NCI-H2107 treated with DMSO at 0.1 percent for 48 hours (cell line): ENCODE results near the gene MT3.

ENCODE experiments used
- DNase-seq: peaks from one replicate; lab custom pipeline; 2025; ENCODE audit not compliant: unreplicated experiment; lab: John Stamatoyannopoulos, UW

Gene MT3

DNA sequence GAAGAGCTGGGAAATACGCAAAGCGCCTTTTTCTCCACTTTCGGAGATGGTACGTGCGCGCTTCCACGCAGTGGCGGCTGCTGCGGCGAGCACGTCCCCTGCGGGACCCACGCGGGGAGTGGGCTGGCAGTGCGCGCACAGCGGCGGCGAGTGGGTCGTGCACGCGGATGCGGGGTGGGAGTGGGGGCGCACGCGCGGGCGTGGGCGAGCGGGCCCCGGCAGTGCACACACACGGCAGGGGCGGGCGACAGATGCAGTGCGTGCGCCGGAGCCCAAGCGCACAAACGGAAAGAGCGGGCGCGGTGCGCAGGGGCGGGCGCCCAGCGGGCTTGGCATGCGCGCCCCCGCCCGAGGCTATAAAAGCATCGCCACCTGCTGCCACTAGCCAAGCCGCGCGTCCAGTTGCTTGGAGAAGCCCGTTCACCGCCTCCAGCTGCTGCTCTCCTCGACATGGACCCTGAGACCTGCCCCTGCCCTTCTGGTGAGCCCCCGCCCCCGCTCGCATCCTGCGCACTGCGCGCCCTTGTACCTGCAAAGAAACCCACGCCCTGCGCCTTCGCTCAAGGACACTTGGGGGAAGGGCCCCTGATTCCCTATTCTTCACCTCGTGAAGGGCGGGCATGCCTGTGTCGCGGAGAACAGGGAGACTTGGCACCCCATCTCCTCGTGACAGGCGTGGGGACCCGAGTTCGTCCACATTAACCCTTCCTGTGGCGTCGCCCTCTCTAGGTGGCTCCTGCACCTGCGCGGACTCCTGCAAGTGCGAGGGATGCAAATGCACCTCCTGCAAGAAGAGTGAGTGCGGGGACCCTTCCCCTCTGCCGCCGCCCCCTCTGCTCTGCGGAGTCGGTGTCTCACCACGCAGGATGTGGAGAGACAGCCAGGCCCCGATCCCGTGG, at the start of gene MT3:
MT3 (plus strand) TSS at position 388 of the 899 bp plus-strand sequence; CDS start at position 451, 63 bp downstream.
- DNase-seq = peak; percentile 14

GRCh38 chr16:56539656-56540055, 49.7 kb upstream of the MT3 start:
- no peak for DNase-seq

DNA sequence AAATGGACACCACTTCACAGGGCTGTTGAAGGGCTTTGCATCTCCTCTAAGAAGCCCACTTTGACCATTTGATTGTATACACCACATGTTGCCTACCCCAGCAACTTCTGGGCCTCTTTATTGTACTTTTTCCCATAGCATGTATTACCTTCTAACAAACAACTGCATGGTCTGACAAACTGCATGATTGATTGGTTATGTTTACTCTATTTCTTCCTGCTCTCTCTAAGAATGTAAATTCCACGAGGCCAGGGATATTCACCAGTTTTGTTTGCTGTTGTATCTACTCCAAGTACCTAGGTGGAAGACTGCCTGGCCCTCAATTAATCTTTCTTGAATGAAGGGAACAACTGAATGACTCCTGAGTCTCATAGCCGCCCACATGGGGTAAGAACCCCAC, 47.3 kb upstream of the MT3 start:
- no peak for DNase-seq

GRCh38 chr16:56547120-56547948, 42.0 kb upstream of the MT3 start:
- DNase-seq = no peak

DNA sequence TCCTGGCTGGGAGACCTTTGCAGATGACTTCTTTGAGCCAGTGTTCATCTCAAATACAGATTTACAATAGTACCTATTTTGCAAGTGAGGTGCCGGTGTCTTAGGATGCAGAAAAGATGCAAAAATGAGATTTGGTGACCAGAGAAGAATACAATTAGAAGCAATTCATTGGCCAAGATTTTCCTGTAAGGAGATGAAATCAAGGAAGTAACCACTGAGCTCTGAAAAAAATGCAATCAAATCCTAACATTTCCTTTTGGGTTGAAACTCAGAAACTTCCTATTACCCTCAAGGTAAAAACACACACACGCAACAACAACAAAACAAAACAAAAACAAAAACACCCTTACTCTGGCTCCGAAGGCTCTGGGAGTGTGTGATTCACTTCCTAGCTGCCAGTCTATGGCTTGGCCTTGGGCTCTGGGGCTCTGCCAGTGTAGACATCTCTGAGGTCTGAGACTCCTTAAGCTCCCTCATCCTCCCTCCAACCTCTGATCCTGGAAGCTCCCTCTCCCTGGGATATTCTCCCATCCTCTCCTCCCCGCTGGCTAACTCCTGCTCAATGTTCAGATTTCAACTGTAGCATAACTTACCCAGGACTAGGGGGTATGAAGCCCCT, 41.3 kb upstream of the MT3 start:
- DNase-seq = no peak

DNA sequence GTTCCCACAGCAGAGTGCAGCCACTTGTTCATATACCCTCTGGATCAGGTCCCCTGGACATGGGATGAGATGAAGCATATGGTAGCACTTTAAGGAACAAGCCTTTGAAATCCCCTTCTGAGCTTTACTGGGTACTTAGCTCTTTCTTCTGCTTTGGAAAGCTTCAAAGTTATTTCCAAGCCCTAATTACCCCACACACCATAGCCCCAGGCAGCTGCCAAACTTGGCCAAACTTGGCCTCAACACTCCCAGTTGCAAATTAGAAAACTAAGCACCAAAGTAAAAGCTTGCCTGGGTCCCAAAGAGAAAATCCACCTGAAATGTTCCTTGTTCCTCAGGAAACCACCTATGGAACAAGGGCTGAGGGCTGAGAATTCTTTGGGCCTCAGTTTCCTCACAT, 40.2 kb upstream of the MT3 start:
- no peak for DNase-seq

GRCh38 chr16:56549744-56550385, 39.5 kb upstream of the MT3 start:
- DNase-seq = no peak

- no peak for DNase-seq
Measured at GRCh38 chr16:56551796-56552738, 37.3 kb upstream of the MT3 start.

DNA sequence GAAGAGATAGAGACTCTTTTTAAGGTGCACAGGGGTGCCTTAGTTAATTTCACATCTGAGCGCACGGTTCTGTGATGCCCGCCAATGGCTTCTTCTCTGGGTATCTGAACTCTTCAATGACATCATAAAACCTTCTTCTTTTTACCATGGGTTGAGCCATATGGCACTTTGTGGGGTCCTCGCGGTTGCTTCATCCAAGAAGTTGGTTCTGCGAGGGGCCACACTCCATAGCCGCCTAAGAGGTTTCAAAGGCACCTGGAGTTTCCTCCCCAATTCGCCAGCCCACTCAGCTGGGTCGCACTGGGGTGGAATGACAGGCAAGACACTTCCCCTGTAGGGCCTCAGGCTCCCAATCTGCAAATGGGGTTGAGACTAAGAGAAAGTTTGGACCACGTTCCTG, 34.9 kb upstream of the MT3 start:
- DNase-seq = no peak

- peak; percentile 4 for DNase-seq
Measured at GRCh38 chr16:56558024-56558747, 31.1 kb upstream of the MT3 start.

DNA sequence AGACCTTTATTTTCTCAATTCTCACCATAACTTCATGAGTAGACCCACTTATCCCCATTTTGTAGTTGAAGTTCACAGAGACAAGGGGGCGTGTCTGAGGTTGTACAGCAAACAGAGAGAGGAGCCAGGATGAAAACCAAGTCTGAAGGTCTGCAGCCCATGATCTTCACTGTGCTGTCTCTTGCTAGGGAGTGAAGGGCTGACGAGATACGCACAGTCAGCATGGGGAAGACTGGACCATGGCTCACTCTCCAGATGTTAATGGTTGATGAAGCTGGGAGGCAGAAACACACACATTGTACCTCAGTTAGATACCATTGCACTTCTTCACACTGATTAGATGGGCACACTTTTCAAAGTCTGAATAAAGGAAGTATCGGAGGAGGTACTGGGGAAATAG, 30.2 kb upstream of the MT3 start:
- no peak for DNase-seq

DNA sequence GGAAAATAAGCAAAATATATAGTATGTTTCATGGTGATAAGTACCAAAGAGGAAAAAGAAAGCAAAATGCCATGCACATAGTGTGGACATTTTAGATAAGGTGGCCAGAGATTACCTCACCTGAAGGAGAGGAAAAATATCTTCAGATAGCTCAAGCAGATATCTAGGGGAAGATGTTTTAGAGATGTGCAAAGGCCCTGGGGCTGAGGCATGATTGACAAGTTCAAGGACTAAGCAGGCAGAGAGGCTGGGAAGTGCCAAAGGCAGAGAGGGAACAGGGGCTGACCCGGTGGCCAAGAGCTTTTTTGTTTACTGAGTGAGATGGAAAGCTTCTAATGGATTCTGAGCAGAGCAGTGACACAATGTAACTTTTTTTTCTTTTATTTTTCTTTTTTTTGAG, 28.9 kb upstream of the MT3 start:
- DNase-seq = no peak

- no peak for DNase-seq
Measured at GRCh38 chr16:56561126-56561525, 28.2 kb upstream of the MT3 start.

- DNase-seq = no peak
Measured at GRCh38 chr16:56564793-56565477, 24.4 kb upstream of the MT3 start, which contains the start of gene MT4. Gene MT4 (plus strand): TSS chr16:56565073. CDS start chr16:56565129, 56 bp downstream.

DNA sequence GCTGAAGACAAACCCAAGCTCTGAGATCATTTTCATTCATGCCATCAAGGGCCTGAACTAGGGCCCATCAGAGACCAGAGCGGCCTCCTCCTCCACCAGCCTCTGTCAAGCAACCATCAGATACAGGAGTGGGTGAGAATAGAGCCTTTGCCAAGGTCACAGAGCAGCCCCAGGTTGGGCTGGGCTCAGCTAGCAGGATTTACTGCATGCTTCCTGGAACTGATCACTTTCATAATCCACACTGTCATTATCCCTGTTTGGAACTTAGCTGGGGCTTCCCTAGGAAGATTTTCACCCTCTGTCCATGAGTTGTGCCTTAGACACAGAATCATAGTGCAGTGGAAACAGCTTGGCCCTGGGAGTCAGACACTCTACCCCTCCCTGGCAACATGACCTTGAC, 19.4 kb upstream of the MT3 start:
- no peak for DNase-seq

DNA sequence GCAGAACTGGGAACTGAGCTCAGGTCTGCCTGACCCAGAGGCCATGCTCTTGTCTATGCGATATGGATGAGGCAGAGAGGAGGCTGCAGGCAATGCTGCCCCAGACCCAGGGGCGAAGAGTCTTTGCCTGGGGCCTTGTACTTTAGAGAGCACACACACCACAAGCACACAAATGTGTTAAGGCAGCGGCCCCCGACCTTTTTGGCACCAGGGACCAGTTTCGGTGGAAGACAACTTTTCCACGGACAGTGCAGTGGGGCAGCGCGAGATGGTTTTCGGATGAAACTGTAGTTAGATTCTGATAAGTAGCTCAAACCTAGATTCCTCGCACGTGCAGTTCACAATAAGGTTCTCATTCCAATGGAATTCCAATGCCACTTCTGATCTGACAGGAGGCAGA, 17.8 kb upstream of the MT3 start:
- DNase-seq = no peak

- DNase-seq = no peak
Measured at GRCh38 chr16:56574625-56575024, 14.7 kb upstream of the MT3 start.

DNA sequence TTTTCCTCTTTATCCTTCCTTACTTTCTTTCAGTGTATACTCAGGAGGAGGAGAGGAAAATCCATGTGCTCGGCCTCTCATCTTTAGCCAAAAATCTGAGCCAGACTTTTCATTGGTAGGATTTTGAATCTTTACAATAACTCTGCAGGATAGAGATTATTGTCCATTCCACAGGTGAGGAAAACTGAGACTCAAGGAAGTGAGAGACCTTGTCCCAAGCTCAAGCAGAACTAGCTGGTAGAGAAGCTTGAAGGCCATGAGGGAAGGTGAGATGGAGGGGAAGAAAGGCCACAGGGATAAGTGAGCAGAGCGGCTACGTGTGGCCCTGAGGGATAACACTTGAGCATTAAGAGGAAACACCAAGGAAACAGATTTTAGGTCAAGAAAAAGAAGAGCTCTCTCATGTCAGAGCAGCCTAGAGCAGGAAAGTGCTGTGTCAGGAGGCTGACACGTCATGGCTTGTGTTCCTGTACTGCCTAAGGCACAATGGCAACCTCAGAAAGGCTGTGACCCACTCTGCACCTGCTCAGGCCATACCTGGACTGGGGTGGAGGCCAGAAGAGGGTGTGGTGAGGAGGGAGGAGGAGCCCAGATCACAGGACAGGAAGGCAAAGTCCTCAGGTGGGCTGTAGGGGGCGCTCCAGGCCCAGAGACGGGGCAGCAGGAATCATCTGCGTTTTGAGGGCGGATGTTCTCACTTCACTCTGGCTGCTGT, 12.6 kb upstream of the MT3 start:
- no peak for DNase-seq
